Muscle layer of duodenum (tissue), 2 donors: ENCODE measurements around the gene PRMT1.
"Not testable (repeated sequence)": the region's sequence is repeated elsewhere in the genome, so short reads cannot be mapped to it uniquely, and the experiment has no call there.

Source experiments
- H3K27ac ChIP-seq: one replicate; pipeline ENCODE4 v1.7.0; 2013; ENCODE audit warnings: mild to moderate bottlenecking, low read length
- H3K27me3 ChIP-seq: one replicate; pipeline ENCODE4 v1.7.0; 2013; ENCODE audit warnings: low read depth, mild to moderate bottlenecking, control low read depth, low read length
- H3K36me3 ChIP-seq, 2 donors: one replicate each; pipeline ENCODE4 v1.7.0; 2013; ENCODE audit warnings: low read length in 2 of 2, control low read depth in 1 of 2, mild to moderate bottlenecking in 1 of 2; ENCODE audit not compliant: insufficient read depth in 2 of 2, control insufficient read depth in 1 of 2
- H3K4me1 ChIP-seq, 2 donors: one replicate each; pipeline ENCODE4 v1.7.0; 2013; ENCODE audit warnings: low read length in 2 of 2, mild to moderate bottlenecking in 2 of 2, control low read depth in 1 of 2, moderate library complexity in 1 of 2; ENCODE audit not compliant: insufficient read depth in 2 of 2, control insufficient read depth in 1 of 2
- H3K4me3 ChIP-seq, 2 donors: one replicate each; pipeline ENCODE4 v1.7.0; 2013; ENCODE audit warnings: low read length in 2 of 2, low read depth in 1 of 2, mild to moderate bottlenecking in 1 of 2
- H3K9me3 ChIP-seq, 2 donors: one replicate each; pipeline ENCODE4 v1.7.0; 2013; ENCODE audit warnings: low read length in 2 of 2, control low read depth in 1 of 2, mild to moderate bottlenecking in 1 of 2; ENCODE audit not compliant: control insufficient read depth in 1 of 2
- donor health status: healthy.

The PRMT1 gene

GRCh38 chr19:49718511-49718910 lies 41.4 kb downstream of the PRMT1 start:
- Histone ChIP-seq H3K9me3 (no peaks in the 10 kb centered on the region), H3K4me1 (no peaks in the 10 kb centered on the region), H3K36me3 (no peaks in the 10 kb centered on the region), H3K27me3 (no peaks in the 10 kb centered on the region), H3K4me3 (no peak overlapping the region), H3K27ac (no peak overlapping the region)

GRCh38 chr19:49718991-49719390 lies 41.9 kb downstream of the PRMT1 start:
- H3K4me1 ChIP-seq = no peaks in the 10 kb centered on the region
- H3K27ac ChIP-seq = no peak overlapping the region
- no peaks in the 10 kb centered on the region for H3K36me3 ChIP-seq
- no peaks in the 10 kb centered on the region for H3K9me3 ChIP-seq
- H3K27me3 ChIP-seq = no peaks in the 10 kb centered on the region
- no peak overlapping the region for H3K4me3 ChIP-seq

DNA sequence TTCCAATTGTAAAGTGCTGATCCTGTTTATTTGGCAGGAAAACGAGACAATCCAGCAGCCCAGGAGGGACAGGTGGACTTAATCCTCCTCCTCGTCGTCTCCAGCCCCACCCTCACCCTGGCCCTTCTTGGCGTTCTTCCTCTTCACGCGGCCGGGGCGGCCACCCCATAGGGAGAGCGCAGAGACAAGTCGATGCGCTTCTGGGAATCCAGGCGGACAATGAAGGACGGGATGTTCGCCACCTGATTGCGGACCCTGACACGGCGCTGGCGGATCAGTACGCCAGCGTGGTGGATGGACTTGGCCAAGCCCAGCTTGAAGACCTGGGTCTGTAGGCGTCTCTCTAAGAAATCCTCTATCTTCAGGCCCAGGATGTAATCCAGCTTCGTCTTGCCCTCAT lies 42.3 kb downstream of the PRMT1 start:
- not testable (repeated sequence) for H3K27me3 ChIP-seq, H3K36me3 ChIP-seq, H3K4me1 ChIP-seq, H3K4me3 ChIP-seq, H3K9me3 ChIP-seq, H3K27ac ChIP-seq

DNA sequence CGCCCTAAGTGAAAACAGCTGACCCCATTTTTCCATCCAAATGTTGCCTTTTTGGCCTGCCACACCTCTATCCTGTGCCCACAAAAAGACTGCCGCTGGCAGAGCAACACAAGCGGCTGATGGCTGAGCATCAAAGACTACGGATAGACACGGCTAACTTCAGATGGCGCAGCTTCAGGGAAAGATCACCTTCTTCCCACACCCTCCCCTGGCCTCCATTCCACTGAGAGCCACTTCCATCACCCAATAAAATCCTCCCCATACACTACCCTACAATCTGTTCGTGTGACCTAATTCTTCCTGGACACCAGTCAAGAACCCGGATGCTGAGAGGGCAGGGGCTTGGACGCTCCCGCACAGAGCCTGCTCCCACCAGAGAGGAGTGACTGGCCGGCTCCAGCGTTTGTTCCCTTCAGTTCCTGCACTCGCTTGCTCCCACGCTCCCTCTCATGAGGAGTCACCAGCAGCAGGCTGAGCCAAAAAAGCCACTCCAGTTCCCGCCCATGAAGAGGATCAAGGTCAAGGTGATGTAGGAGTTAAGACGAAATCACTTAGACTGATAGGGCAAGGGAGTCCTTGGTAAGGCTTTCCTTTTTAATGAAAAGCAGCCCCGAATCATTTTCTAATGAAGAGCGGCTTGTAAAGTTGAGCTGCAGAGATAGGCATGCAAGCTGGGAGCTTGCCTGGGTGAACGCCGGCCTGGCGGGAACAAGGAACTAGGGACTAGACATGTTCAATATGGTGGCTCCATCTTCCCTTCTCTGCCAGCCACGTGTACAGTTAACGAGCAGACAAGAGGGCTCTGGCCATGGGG lies 50.4 kb downstream of the PRMT1 start:
- Histone ChIP-seq H3K36me3 (no peaks in the 10 kb centered on the region), H3K27me3 (no peaks in the 10 kb centered on the region), H3K4me3 (no peak overlapping the region), H3K27ac (no peak overlapping the region), H3K9me3 (no peaks in the 10 kb centered on the region), H3K4me1 (no peaks in the 10 kb centered on the region)

GRCh38 chr19:49730166-49730565 lies 53.1 kb downstream of the PRMT1 start:
- H3K27ac ChIP-seq = no peak overlapping the region
- H3K4me1 ChIP-seq = no peaks in the 10 kb centered on the region
- no peaks in the 10 kb centered on the region for H3K36me3 ChIP-seq
- H3K4me3 ChIP-seq = no peak overlapping the region
- H3K9me3 ChIP-seq = no peaks in the 10 kb centered on the region
- no peaks in the 10 kb centered on the region for H3K27me3 ChIP-seq
